C4-2B (cell line): ENCODE results near the gene RPH3AL.

Experiments
- H3K27ac ChIP-seq: fragments of 450-650 bp; 2 replicates; pipeline ENCODE4 v1.5.1; 2017
- CTCF ChIP-seq: fragments of 450-650 bp; conservative IDR thresholded peaks from 2 replicates; pipeline ENCODE4 v1.5.1; 2017; ENCODE audit warnings: mild to moderate bottlenecking
- ZFX ChIP-seq: fragments of 450-650 bp; IDR thresholded peaks from 2 replicates; pipeline ENCODE4 v1.6.1; 2017

RPH3AL gene

GRCh38 chr17:332023-332422 is 20.6 kb downstream of the RPH3AL start:
- H3K27ac ChIP-seq = no peak overlapping the region
- no peak for TF ChIP-seq ZFX
- no peak for TF ChIP-seq CTCF

GRCh38 chr17:330993-331701 is 21.5 kb downstream of the RPH3AL start:
- no peak overlapping the region for H3K27ac ChIP-seq
- TF ChIP-seq CTCF (no peak), ZFX (no peak)

GRCh38 chr17:329784-330420 is 22.7 kb downstream of the RPH3AL start:
- TF ChIP-seq CTCF (no peak), ZFX (no peak)
- no peak overlapping the region for H3K27ac ChIP-seq

- TF ChIP-seq ZFX = no peak
- TF ChIP-seq CTCF = no peak
- no peak overlapping the region for H3K27ac ChIP-seq
These were observed 24.6 kb downstream of the RPH3AL start for GRCh38 chr17:327971-328370.

GRCh38 chr17:327296-327695 is 25.3 kb downstream of the RPH3AL start:
- TF ChIP-seq ZFX (no peak), CTCF (no peak)
- no peak overlapping the region for H3K27ac ChIP-seq

- TF ChIP-seq CTCF (no peak), ZFX (no peak)
These were observed 26.5 kb downstream of the RPH3AL start for GRCh38 chr17:326010-326621.

More at GRCh38 chr17:326010-326621, 26.5 kb downstream of the RPH3AL start:
- H3K27ac ChIP-seq = no peak overlapping the region
